AG04450 (cell line): ENCODE data around the gene HTT. TPM values are rescaled to one million over a fixed set of nuclear protein-coding genes. Genes with fewer than 3 reads are reported as not detected.

Experiments
- CTCF ChIA-PET: fragments of 300-600, 350-600 bp; formaldehyde crosslinking; extraction: SDS; loops from one replicate; lab custom pipeline; 2022; ENCODE audit warnings: antibody characterized with exemption, inconsistent platforms; lab: Charles Lee
- POLR2A ChIA-PET: fragments of 350-600 bp; formaldehyde crosslinking; extraction: SDS; loops from one replicate; lab custom pipeline; 2021; ENCODE audit warnings: antibody characterized with exemption, inconsistent platforms; lab: Yijun Ruan, JAX
- DNase-seq: peaks from one replicate; pipeline ENCODE4 v3.0.0-alpha.2; 2011; ENCODE audit warnings: low read depth, low spot score
- H3K27ac ChIP-seq: one replicate; pipeline ENCODE4 v1.5.1; 2012; ENCODE audit warnings: low read depth, low read length, control low read depth
- H3K27me3 ChIP-seq: one replicate; pipeline ENCODE4 v1.6.0; 2012; ENCODE audit warnings: low read length; ENCODE audit not compliant: control insufficient read depth, insufficient read depth
- H3K4me3 ChIP-seq: 2 replicates; pipeline ENCODE4 v1.5.1; 2011; ENCODE audit warnings: mild to moderate bottlenecking, low read depth, low read length, control low read depth
- H3K9me3 ChIP-seq: 2 replicates; pipeline ENCODE4 v1.5.1; 2012; ENCODE audit warnings: low read length; ENCODE audit not compliant: control insufficient read depth, insufficient read depth
- polyA plus RNA-seq: library from polyadenylated mRNA; depleted of rRNA; stranded (reverse); fragments of >200 nt; gene quantifications from 2 replicates; pipeline ENCODE4 v1.2.3, GENCODE V29; 2011
- TF ChIP-seq, protein P1 (sequence below): IDR thresholded peaks from 2 replicates; pipeline ENCODE4 v1.5.1; 2011; ENCODE audit warnings: low read depth, low read length, control low read depth, inconsistent platforms

Gene HTT
- polyA plus RNA-seq, 1 experiment, result 14.5 TPM

DNA sequence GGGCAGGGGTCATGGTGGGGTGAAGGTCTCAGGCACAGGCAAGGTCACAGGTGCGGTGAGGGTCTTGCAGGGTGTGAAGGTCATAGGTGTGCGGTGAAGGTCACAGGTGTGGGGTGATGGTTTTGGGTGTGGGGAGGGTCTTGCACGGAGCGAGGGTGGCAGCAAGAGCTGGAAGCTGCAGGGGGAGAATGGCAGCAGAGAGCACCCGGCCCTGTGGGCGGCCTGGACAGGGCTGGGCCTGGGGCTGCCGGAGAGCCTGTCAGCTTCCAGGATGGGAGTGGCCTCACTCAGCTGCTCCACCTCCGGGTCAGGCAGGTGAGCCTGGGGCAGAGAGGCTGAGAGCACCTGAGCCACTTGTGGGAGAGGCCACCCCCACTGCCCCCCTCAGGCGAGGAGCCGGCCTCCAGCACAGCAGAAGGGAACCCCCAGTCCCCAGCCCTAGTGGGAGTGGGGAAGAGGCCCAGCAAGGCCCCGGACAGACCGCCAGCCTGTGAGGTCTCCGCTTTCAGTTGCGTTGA lies 176.0 kb downstream of the HTT start:
- POLR2A ChIA-PET, result no interaction called here
- CTCF ChIA-PET, result no interaction called here
- TF ChIP-seq, protein P1, sequence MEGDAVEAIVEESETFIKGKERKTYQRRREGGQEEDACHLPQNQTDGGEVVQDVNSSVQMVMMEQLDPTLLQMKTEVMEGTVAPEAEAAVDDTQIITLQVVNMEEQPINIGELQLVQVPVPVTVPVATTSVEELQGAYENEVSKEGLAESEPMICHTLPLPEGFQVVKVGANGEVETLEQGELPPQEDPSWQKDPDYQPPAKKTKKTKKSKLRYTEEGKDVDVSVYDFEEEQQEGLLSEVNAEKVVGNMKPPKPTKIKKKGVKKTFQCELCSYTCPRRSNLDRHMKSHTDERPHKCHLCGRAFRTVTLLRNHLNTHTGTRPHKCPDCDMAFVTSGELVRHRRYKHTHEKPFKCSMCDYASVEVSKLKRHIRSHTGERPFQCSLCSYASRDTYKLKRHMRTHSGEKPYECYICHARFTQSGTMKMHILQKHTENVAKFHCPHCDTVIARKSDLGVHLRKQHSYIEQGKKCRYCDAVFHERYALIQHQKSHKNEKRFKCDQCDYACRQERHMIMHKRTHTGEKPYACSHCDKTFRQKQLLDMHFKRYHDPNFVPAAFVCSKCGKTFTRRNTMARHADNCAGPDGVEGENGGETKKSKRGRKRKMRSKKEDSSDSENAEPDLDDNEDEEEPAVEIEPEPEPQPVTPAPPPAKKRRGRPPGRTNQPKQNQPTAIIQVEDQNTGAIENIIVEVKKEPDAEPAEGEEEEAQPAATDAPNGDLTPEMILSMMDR, result no peak
- H3K27me3 ChIP-seq, result no peaks in the 10 kb centered on the region
- no peak overlapping the region for H3K4me3 ChIP-seq
- DNase-seq, result no peak
- no peak overlapping the region for H3K27ac ChIP-seq
- H3K9me3 ChIP-seq, result no peaks in the 10 kb centered on the region; the same call in 1 of the 2 replicates

DNA sequence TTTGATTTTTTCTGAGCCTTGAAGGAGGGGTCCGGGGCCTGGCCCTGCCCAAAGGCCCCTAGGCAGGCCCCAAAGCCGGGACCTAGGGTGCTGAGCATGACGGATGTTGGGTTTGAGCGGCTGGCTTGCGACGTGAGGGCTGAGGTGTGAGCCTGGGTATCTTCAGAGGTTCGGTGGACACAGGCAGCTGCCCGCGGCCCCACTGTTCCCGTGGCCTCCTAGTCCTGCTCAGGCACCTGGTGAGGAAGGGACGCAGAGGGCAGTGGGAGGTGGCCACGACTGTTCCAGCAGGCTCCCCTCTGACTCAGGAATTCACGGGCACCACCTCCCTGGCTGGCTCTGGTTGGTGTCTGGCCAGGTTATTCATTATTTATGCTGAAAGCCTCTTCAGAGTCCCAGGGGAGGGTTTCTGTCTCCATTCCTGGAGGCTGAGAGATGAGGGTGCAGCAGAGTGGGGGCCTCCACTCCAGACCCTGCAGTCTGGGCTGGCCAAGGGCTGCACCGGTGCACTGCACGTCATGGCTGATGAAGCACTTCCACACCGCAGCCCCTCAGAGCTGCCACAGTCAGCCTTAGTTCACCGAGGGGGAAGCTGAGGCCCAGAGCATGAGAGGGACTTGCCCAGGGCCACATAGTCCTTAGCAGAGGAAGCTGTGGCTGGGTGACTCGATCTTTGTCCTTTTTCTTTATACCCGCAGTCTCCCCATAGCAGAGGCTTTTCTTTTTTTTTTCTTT lies 176.6 kb downstream of the HTT start:
- CTCF ChIA-PET, result no interaction called here

DNA sequence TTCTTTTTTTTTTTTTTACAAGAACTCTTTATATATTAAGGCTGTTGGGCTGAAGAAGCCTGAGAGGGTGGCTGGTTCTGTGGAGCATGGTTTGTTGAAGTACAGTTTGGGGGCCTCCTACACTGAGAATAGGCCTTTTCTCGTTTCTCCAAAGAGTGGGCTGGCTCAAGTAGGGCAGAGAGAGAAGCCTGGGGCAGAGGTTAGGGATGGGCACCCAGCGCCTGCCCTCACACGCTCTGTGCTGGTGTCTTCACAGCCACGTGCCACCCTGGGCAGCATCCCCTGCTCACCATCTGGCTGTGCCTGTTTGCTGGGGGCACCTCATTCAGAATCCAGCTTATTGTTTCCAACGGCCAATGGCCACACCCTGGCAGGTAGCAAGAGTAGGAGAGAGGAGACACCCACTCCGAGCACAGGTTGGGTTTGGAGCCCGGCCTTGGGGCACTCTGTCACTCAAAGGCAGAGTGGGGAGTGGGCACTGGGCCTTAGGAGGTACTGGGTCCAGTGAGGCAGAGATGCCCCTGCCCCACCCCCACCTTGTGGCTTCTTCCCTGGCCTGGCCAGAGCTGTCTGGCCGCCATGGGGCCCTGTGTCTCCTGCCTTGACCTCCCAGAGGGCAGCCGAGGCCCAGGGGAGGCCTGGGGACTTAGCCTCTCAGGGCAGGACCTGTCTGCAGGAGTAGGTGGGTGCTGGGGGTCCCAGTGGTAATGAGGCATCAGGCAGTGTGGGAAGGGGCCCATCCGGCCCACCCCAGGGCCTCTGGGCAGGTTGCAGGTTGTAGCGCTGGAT lies 177.4 kb downstream of the HTT start:
- H3K9me3 ChIP-seq, result no peaks in the 10 kb centered on the region; the same call in 1 of the 2 replicates
- TF ChIP-seq, protein P1, result no peak
- ChIA-PET CTCF (no interaction called here), POLR2A (no interaction called here)
- no peak for DNase-seq
- H3K27ac ChIP-seq, result no peak overlapping the region
- no peaks in the 10 kb centered on the region for H3K27me3 ChIP-seq
- no peak overlapping the region for H3K4me3 ChIP-seq

More for the DNA sequence above, 176.6 kb downstream of the HTT start:
- Histone ChIP-seq H3K4me3 (no peak overlapping the region), H3K27me3 (no peaks in the 10 kb centered on the region), H3K27ac (no peak overlapping the region), H3K9me3 (no peaks in the 10 kb centered on the region; the same call in 1 of the 2 replicates)
- DNase-seq, result no peak
- POLR2A ChIA-PET, result no interaction called here
- TF ChIP-seq, protein P1, result no peak

DNA sequence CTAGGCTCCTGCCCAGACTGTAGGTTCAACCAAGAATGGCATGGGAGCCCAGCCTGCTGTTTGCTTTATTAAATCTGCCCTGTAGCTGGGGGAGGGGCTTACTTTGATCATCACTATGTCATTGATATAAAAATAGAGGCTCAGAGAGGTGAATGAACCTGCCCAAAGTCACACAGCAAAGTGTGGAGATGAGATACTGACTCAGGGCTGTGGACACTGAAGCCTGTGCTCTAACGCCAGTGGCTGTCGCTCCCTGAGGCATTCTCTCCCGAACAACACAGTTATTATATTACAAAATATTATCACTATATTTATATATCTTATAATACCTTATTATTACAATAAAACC lies 178.0 kb downstream of the HTT start:
- no peak for DNase-seq
- TF ChIP-seq, protein P1, result no peak
- Histone ChIP-seq H3K9me3 (no peaks in the 10 kb centered on the region; the same call in 1 of the 2 replicates), H3K27ac (no peak overlapping the region), H3K4me3 (no peak overlapping the region), H3K27me3 (no peaks in the 10 kb centered on the region)
- ChIA-PET CTCF (no interaction called here), POLR2A (no interaction called here)
